GM13976 (cell line): ENCODE data around the gene AGAP3.

ENCODE experiments used
- DNase-seq: peaks from one replicate; pipeline ENCODE4 v3.0.0; 2012; ENCODE audit warnings: low spot score
- in situ Hi-C: fragments of 300-500 bp; cut with MboI; formaldehyde crosslinking; loops from one replicate; pipeline ENCODE4 v1.12.0; 2022; ENCODE audit warnings: low sequenced_read_pairs, mixed read lengths, inconsistent platforms; ENCODE audit not compliant: unreplicated experiment
- TF ChIP-seq, protein P1 (sequence below): IDR thresholded peaks from 2 replicates; pipeline ENCODE4 v1.5.1; 2012; ENCODE audit warnings: borderline replicate concordance, mild to moderate bottlenecking; ENCODE audit not compliant: insufficient read depth; ENCODE audit errors: extremely low read depth, missing control alignments, control extremely low read depth

Gene AGAP3

DNA sequence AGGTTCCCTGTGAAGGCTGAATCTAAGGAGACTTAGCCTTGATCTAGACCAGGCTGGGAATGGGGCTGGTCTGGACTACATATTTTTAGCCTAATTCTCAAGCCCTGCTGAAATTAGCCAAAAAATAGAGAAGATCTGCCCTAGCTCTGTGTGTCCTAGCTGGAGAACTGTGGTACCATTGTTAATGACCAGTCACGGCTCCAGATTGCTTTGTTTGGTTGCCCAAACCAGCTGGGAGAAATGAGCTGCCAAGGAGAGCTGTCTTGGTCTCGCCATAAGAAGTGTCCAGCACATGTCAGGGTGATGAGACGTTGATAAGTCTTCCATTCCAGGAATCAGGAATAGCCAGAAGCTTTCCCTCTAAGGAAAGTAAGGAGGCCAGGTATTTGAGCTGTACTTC, 60.5 kb downstream of the AGAP3 start:
- DNase-seq: no peak
- TF ChIP-seq, protein P1, sequence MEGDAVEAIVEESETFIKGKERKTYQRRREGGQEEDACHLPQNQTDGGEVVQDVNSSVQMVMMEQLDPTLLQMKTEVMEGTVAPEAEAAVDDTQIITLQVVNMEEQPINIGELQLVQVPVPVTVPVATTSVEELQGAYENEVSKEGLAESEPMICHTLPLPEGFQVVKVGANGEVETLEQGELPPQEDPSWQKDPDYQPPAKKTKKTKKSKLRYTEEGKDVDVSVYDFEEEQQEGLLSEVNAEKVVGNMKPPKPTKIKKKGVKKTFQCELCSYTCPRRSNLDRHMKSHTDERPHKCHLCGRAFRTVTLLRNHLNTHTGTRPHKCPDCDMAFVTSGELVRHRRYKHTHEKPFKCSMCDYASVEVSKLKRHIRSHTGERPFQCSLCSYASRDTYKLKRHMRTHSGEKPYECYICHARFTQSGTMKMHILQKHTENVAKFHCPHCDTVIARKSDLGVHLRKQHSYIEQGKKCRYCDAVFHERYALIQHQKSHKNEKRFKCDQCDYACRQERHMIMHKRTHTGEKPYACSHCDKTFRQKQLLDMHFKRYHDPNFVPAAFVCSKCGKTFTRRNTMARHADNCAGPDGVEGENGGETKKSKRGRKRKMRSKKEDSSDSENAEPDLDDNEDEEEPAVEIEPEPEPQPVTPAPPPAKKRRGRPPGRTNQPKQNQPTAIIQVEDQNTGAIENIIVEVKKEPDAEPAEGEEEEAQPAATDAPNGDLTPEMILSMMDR: no peak
- in situ Hi-C loops: no loop called here

DNA sequence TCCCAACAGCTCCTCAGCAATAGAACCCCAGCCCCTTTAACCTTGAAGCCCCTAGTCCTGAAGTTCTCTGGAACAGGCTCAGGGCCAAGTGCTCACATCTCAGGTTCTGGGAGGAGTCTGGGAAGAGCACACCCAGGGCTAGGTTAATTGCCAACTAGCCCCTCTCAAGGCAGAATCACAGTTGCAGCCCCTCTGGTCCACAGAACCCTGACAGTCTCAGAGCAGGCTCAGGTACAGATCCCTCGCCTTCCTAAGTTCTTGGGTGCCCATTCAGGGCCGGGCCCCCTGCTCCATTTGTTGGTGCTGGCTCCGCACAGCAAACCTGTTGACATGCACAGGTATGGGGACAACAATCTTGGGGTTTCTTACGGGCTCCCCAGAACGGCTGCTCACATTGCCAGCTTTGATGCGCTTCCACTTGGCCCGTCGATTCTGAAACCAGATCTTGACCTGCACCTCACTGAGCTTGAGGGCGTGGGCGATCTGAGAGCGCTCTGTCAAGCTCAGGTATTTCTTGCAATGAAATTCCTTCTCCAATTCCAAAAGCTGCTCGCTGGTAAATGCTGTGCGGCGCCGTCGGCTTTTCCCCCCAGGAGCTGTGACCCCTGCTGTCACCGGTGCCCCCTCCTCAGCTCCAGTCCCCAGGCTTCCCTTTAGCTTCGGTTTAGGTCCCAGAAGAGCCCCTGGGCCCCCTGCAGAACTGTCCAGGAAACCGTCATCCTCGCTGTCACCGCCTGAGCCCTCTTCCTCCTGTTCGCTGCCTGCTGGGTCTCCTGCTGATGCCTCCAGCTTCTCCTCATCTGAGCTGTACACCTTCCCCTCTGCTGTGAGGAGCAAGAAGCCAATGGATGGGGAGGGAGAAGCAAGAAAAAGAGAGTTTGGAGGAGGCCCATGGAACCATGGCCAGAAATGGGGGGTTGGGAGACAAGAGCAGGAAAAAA, 62.3 kb downstream of the AGAP3 start:
- in situ Hi-C loops: no loop called here
- DNase-seq: no peak
- TF ChIP-seq, protein P1: no peak

DNA sequence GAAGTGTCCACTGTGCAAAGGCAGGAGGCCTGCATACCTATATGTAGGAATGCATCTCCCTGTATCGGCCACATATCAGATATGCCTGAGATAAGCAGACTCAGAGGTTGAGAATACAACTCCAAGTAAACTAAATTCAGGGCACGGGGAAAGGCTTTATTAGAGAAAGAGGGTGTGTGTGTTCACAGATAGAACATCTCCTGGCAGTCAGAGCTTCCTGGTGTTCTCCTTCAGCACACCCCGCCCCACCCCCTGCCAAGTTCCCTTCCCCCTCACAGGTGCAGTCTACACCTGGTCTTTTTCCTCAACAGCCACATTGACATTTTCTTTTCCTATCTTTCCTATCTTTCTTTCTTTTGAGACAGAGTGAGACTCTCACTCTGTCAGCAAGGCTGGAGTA, 64.1 kb downstream of the AGAP3 start:
- in situ Hi-C loops: no loop called here
- DNase-seq: no peak
- TF ChIP-seq, protein P1: no peak

DNA sequence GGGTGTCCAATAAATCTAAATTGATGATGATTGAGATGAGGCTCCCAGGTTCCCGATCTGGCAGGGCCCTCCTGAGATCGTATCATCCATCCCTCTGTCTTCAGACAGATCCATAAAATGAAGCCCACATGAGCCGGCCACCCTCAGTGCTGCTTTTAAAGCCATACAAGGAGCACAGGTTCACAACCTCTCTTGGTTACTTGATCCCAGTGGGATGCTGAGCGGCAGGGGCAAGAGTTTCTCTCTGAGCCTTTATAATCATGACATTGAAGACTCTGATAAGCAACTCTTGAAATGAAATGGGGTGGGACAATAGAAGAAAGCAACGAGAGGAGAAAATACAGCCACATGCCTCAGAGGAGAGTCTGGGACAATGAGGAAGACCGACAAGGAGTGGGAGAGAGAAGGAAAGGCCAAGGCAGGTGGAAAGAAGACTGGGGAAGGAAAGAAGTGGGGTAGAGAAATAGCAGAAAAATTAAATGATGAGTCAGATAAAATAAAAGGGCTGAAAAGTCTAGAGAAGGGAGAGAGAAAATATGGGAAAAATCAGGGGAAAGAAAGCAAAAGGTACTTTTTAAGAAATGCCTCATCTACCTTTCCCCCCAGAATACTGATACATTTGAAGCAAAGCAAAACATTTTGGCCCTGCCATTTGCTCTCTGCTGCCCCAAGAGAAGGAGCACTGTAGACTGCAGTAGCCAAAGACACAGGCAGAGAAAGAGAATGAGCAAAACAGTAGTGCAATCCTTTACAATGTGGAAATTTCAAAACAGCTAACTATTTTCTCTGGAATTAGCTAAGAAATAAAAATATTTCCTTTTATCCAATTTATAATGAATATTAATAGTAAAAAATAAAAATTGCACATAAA, 66.6 kb downstream of the AGAP3 start:
- no peak for DNase-seq
- in situ Hi-C loops: no loop called here
- TF ChIP-seq, protein P1: no peak

DNA sequence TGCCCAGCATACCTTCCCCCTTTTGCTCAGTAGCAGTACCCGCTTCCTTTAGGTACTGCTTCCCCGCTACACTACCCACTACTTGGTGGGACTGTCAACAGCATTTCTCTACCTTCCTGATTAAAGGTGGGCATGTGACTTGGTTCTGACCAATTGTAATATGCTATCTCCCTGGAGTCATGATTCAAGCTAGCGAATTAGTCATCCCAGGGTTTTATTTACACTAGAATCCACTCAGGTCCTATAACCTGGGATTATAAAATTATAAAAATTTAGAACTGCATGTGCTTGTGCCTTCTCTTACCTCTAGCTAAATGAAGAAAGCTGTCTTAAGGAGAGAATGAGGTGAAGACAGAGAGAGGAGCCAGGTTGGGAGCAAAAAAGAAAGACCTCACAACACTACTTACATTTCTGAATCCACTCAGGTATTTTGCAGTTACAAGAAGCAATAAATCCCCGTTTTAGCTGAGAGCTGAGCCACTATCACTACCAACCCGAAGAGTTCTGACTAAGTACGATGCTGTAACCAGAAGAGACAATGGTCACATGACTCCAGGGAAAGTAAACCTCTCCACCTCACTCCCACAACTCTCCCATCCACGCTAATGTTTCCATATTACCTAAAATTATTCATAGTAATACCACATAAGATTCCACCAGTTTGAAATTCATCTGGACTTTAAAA, 71.5 kb downstream of the AGAP3 start:
- in situ Hi-C loops: no loop called here
- TF ChIP-seq, protein P1: no peak
- DNase-seq: no peak

DNA sequence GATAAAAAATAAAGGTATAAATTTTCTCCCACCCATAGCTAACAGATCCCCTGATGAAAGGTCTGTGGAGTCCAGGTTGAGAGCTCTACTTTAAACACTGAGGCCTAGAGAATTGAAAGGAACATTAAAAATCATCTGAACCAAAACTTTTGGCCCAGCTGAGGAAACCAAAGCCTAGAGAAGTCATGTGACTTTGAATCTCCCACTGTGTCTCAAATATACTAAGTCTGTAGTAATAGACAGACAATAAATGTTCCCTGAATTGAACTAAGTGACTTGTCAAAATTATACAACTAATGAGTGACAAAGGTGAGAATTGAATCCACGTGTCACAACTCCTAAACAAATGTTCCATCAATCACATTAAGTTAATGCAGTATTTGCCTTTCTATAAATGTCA, 75.5 kb downstream of the AGAP3 start:
- in situ Hi-C loops: no loop called here
- DNase-seq: no peak
- TF ChIP-seq, protein P1: no peak
